Prostate gland (tissue), 2 donors: ENCODE measurements around the gene CEMIP.

Experiments
- POLR2A ChIP-seq: fragments of 450-650 bp; IDR thresholded peaks from one replicate; pipeline ENCODE4 v1.6.1; 2016; ENCODE audit warnings: antibody characterized with exemption, mild to moderate bottlenecking
- TF ChIP-seq, protein P1 (sequence below), 4 experiments: fragments of 200-600 bp in 2 of 4; fragments of 450-650 bp in 2 of 4; sonication (generic) in 2 of 4; IDR thresholded peaks; 1 replicate in 3 of 4; 2 replicates in 1 of 4; pipeline ENCODE4 v1.5.1; 2016 to 2019; ENCODE audit warnings: antibody characterized with exemption in 4 of 4, mild to moderate bottlenecking in 2 of 4, moderate library complexity in 2 of 4

DNA sequence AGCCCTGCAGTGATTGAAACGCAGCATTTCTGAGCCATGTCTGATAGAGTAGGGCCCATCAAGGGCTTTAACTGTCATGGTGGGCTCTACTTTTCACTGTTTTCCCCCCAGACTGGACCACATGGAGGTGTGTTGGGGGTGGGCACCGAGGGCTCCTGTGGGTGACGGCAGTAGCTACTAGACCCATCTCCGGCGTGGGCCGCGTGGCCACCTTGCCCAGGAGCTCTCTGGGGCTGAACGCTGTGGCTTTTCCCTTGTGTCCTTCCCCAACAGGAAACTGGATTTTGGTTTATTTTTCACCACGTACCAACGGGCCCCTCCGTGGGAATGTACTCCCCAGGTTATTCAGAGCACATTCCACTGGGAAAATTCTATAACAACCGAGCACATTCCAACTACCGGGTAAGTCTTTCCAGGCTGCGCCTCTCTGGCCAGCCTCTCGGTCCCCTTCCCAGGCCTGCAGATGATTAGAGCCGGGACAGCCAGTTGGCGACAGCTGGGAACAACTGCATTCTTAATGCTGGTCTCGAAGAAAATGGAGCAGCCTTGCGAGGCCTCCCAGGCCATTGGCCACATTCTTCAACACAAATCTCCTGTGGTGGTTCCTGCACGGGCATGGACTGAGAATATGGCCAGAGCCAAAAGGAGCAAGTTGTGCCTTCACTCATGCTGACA is 142.7 kb downstream of the CEMIP start:
- TF ChIP-seq, protein P1, sequence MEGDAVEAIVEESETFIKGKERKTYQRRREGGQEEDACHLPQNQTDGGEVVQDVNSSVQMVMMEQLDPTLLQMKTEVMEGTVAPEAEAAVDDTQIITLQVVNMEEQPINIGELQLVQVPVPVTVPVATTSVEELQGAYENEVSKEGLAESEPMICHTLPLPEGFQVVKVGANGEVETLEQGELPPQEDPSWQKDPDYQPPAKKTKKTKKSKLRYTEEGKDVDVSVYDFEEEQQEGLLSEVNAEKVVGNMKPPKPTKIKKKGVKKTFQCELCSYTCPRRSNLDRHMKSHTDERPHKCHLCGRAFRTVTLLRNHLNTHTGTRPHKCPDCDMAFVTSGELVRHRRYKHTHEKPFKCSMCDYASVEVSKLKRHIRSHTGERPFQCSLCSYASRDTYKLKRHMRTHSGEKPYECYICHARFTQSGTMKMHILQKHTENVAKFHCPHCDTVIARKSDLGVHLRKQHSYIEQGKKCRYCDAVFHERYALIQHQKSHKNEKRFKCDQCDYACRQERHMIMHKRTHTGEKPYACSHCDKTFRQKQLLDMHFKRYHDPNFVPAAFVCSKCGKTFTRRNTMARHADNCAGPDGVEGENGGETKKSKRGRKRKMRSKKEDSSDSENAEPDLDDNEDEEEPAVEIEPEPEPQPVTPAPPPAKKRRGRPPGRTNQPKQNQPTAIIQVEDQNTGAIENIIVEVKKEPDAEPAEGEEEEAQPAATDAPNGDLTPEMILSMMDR (IDR thresholded peaks at IDR 0.05) = no peak
- TF ChIP-seq POLR2A = no peak
